ENCODE measurements around the gene MYRIP. TPM values are rescaled to one million over a fixed set of nuclear protein-coding genes. Genes with fewer than 3 reads are reported as not detected.

Gene MYRIP
- total RNA-seq, 1 donor from 2014 or later, result 0.54 TPM

DNA sequence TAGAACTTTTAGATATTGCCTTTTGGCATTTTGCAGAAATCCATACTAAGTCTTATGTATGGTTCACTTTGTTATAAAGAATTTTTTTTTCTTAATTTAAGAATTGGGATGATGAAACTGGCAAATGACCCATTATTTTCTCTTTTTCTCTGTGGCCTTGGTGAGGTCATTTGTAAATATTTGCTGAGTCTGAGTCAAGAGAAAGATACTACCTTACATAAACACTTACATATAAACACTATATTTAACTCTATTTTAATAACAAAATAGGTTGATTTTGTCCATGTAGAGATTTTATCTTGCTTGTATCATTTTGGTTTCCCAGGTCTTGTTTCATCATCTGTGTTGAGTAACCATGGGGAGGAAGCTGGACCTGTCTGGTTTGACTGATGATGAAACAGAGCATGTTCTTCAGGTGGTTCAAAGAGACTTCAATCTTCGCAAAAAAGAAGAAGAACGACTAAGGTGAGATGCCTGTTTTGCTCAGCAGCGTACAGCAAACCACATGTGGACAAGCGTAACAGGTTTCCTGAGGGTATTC is 91.1 kb downstream of the MYRIP start:
- H3K4me3 Mint-ChIP-seq, result no peak overlapping the region
- H3K36me3 Mint-ChIP-seq (ENCODE audit: low read depth), result no peaks in the 10 kb centered on the region
- no peak for DNase-seq (ENCODE audit: low read depth, low spot score)
- H3K4me1 Mint-ChIP-seq, result no peaks in the 10 kb centered on the region
- H3K9me3 Mint-ChIP-seq, result no peaks in the 10 kb centered on the region
- no peak overlapping the region for H3K27ac Mint-ChIP-seq (ENCODE audit: unreplicated experiment)
- TF ChIP-seq, protein P1, sequence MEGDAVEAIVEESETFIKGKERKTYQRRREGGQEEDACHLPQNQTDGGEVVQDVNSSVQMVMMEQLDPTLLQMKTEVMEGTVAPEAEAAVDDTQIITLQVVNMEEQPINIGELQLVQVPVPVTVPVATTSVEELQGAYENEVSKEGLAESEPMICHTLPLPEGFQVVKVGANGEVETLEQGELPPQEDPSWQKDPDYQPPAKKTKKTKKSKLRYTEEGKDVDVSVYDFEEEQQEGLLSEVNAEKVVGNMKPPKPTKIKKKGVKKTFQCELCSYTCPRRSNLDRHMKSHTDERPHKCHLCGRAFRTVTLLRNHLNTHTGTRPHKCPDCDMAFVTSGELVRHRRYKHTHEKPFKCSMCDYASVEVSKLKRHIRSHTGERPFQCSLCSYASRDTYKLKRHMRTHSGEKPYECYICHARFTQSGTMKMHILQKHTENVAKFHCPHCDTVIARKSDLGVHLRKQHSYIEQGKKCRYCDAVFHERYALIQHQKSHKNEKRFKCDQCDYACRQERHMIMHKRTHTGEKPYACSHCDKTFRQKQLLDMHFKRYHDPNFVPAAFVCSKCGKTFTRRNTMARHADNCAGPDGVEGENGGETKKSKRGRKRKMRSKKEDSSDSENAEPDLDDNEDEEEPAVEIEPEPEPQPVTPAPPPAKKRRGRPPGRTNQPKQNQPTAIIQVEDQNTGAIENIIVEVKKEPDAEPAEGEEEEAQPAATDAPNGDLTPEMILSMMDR (conservative IDR thresholded peaks at IDR 0.05), result no peak
- H3K27me3 Mint-ChIP-seq (ENCODE audit: low read depth), result peaks cover 3% of the 10 kb centered on the region

DNA sequence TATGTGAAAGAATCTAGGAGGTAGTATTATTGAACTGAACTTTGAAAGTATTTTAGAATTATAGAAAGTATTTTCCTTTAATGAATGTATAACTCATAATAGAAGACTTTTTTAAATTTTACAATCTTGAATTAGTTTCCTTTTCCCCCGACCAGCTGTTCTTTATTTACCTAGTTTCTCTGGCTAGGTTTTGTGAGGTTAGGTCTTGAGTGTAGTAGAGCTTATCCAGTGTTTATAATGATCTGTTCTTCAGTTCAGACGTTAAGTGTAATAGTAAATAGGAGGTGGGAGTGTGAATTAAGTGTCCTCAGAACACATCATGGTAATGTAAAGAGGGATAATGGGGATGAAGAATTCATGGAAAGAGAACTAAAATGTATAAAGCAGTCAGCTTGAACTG is 93.8 kb downstream of the MYRIP start:
- Mint-ChIP-seq H3K9me3 (no peaks in the 10 kb centered on the region), H3K4me3 (no peak overlapping the region), H3K27me3 (ENCODE audit: low read depth) (peaks cover 3% of the 10 kb centered on the region), H3K4me1 (no peaks in the 10 kb centered on the region), H3K36me3 (ENCODE audit: low read depth) (no peaks in the 10 kb centered on the region), H3K27ac (ENCODE audit: unreplicated experiment) (no peak overlapping the region)
- no peak for DNase-seq (ENCODE audit: low read depth, low spot score)
- TF ChIP-seq, protein P1 (conservative IDR thresholded peaks at IDR 0.05), result no peak

DNA sequence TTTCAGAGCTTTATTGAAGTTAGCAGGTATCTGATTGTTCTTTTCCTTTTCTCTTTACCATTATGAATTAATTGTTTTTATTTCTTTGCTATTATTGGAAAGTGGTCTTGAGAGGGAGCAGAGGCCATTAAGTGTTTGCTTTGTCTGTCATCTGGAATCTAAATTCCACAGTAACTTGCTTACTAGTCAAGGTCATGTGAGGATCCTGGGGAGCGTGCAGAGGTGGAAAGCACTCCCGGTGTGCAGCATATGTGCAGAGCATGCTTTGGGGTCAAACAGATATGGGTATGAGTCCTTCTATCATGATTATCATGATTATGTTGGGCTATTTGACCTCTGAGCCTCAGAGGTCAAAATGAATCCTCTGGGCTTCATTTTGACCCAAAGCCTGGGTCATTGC is 96.4 kb downstream of the MYRIP start:
- Mint-ChIP-seq H3K27me3 (ENCODE audit: low read depth) (peaks cover 3% of the 10 kb centered on the region), H3K4me1 (no peaks in the 10 kb centered on the region), H3K36me3 (ENCODE audit: low read depth) (no peaks in the 10 kb centered on the region), H3K9me3 (no peaks in the 10 kb centered on the region), H3K4me3 (no peak overlapping the region), H3K27ac (ENCODE audit: unreplicated experiment) (no peak overlapping the region)
- TF ChIP-seq, protein P1 (conservative IDR thresholded peaks at IDR 0.05), result no peak
- no peak for DNase-seq (ENCODE audit: low read depth, low spot score)

DNA sequence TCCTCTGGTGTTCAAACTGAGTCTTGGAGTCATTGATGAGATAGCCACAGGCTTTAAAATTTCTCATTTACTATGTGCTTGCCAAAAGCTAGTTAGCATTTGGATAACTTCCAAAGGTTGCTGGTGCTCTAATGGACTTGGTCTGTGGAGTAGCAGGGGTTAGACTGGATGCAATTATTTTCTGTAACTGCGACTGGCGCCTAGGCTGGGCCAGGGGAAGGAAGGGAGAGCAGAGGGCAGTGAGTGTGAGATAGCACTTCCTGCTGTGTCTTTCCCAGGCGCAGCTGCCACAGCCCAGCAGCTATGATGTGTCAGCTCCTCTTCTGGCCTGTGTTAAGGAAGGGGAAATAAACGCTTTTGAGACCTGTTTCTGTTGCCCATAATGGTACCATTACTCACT is 98.6 kb downstream of the MYRIP start:
- no peaks in the 10 kb centered on the region for H3K36me3 Mint-ChIP-seq (ENCODE audit: low read depth)
- no peak for DNase-seq (ENCODE audit: low read depth, low spot score)
- no peak overlapping the region for H3K4me3 Mint-ChIP-seq
- no peak overlapping the region for H3K27ac Mint-ChIP-seq (ENCODE audit: unreplicated experiment)
- H3K9me3 Mint-ChIP-seq, result no peaks in the 10 kb centered on the region
- H3K27me3 Mint-ChIP-seq (ENCODE audit: low read depth), result peaks cover 3% of the 10 kb centered on the region
- TF ChIP-seq, protein P1 (conservative IDR thresholded peaks at IDR 0.05), result no peak
- H3K4me1 Mint-ChIP-seq, result no peaks in the 10 kb centered on the region

DNA sequence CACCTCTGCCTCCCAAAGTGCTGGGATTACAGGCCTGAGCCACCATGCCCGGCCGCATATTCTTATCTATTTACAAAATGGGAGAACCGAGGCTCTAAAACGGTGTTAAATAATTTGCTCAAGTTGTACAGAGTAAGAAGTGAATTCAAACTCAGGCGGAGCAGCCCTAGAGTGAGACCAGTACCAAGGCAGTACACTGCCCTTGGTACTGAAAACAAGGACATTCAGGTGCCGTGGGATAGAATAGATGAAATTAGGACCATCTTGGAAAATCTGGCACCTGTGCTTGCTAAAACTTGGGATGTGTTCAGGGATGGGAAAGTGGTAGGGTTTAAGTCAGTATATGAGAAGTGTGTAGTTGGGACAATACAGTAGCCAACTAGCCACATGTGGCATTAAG is 100.7 kb downstream of the MYRIP start:
- Mint-ChIP-seq H3K36me3 (ENCODE audit: low read depth) (no peaks in the 10 kb centered on the region), H3K27ac (ENCODE audit: unreplicated experiment) (no peak overlapping the region), H3K9me3 (no peaks in the 10 kb centered on the region), H3K4me1 (no peaks in the 10 kb centered on the region), H3K4me3 (no peak overlapping the region), H3K27me3 (ENCODE audit: low read depth) (no peaks in the 10 kb centered on the region)
- TF ChIP-seq, protein P1 (conservative IDR thresholded peaks at IDR 0.05), result no peak
- no peak for DNase-seq (ENCODE audit: low read depth, low spot score)
